HG02943 (cell line): ENCODE data around the gene EEF1G.
A peak's percentile ranks its signal among the peaks of the same experiment; 100 is the strongest.
"Not testable (repeated sequence)": the region's sequence is repeated elsewhere in the genome, so short reads cannot be mapped to it uniquely, and the experiment has no call there.

Experiments
- ATAC-seq: cut with Tn5 transposase; IDR thresholded peaks from one replicate; pipeline ENCODE4 v1.9.1; 2021; ENCODE audit warnings: mild to moderate bottlenecking, low read depth, moderate library complexity; ENCODE audit not compliant: unreplicated experiment

Gene EEF1G

DNA sequence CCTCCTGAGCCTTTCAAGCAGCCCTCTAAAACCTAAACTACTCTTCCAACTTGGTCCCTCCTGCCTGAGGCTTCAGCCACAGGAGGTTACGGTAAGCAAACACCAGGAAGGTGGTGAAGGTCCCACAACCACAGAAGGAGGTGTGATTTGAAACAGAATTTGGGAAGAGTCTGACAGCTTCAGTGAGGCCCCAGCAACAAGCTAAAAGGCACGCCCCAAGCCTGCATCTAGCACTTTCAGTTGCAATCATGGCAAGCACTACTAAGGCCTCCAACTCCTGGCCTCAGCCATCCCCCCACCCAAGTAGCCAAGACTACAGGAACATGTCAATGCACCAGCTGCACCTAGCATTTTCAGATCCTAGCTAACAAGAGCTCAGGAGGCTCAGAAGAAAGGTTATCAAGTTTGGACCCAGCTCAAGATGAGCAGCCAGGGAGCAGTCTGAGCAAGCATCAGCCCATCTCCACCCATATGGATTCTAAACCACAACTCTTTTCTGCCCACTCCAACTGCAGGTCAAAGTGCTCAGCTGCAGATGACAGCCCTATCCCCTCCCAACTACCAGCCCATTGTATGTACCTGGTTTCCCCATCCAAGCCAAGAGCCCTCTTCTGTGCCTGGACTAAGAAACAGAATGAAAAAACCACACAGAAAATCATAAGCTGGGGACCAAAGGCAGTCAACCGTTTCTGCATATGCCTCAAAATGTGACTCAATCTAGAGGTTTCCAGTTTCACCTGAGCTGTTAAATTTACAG is 16.6 kb downstream of the EEF1G start:
- ATAC-seq: peak; percentile 26

DNA sequence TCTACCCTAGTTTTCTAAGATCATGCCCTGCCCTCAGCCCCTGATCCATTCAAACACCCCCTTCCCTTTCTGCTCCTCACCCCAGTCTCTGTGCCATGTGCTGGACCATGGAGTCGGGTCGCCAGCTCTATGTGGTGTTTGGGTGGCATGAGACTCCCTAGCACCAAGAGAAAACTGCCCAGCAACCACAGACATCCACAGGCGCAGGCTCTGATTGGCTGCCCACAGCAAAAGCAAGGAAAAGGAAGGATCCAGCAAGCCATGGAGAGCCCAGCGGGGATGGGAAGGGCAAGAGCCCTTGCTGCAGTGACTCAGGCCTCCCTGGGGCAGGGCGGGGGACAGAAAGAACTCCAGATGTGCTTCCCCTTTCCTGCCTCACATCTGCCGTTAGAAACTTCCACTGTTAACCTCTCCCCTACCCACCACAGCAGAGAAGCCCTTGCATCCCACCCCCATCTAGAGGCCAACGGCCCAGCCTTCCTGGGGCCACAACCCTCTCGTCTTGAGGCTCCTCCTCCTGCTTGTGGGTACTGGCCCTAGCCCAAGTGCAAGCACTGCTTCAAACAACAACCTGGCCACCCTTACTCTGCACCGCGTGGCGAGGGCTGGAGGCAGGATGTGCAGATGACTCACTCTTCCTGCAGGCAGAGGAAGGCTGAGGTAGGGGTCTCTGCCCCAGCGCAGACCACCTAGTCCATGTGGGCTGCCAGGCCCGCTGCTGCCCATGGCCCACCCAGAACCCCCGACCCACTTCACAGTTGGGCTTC is 17.4 kb downstream of the EEF1G start:
- peak; percentile 44 for ATAC-seq

DNA sequence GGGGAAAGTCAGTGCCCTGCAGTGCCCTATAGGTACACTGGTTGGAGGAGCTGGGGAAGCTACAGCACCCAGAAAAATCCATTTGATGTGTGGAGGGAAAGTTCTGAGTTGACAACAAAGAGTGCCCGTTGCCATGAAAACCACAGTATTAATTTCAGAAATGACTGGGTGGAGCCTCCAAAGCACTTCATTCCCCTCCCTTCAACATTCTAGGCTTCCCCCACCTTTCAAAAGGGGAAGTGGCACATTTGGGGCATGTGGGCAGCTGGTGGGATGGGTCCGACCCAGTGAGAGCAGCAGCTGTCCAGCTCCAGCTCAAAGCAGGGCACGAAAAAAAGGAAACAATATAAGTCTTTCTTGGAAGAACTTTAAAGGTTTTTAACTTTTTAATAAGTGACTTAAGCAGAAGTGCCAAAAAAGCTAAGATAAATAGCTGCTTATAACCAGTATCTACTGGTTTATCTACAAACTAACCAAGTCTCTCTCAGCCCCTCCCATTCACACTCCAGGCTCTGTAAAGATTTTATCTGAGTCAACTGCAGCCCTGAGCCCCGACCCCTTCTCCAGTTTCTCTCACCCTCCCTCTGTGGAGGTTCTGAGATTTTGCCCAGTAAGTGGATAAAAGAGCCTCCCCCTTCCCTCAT is 18.1 kb downstream of the EEF1G start:
- no peak for ATAC-seq

DNA sequence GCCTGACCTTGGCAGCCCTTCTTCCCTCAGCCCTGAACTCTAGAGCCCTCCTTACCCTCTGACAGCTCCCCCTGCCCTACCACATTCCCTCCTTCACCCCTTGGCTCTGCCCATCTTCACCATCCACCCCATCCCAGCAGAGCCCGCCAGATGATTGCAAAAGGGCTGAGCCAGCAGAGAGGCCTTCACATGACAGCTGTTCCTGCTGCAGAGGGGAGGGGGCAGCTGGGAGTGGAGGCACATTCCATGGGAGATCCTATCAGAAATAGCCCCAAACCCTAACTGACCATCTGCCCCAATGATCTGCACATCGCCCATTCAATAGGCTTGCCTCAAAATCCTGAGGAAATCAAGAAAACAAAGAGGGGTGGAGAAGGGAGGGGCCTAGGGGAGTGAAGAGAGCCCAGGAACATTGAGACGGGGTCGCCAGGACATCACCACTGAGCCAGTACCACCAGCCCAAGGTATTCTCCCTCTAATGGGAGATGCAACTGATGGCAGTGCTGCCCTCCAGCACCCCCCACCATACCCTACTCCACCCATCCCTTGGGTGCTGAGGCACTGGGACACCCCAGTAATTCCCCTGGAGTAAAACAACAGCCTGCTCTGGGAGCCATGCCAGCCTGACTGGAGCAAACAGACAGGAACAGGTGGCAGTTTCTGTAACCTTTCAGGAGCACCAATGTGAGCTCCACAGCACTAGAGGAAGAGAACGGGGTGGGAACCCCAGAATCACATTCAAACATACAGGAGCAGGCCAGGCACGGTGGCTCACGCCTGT is 19.1 kb downstream of the EEF1G start:
- ATAC-seq: no peak

DNA sequence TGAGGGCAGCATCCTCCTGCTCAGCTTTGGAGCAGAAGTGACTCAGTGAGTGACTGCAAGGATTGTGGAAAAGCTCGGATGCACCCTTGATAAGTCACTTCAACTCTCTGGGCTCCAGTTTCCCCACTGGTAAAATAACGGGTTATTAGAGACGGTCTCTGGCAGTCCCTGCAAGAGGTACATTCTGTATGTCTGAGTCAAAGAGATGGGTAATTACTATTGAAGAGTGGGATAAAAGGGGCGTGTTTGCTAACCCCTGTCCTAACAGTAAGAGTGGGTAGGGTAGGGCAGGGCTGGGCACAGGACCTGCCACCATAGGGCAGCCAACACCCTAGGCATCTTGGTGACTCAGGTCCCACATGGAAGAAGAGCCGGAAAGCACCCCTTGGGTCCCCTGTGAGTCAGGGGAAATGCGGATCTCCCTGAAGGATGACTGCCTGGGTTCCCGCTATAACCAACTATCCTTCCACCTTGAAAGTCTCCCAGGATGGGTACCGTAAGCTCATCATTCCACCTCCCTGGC is 19.8 kb downstream of the EEF1G start:
- no peak for ATAC-seq

DNA sequence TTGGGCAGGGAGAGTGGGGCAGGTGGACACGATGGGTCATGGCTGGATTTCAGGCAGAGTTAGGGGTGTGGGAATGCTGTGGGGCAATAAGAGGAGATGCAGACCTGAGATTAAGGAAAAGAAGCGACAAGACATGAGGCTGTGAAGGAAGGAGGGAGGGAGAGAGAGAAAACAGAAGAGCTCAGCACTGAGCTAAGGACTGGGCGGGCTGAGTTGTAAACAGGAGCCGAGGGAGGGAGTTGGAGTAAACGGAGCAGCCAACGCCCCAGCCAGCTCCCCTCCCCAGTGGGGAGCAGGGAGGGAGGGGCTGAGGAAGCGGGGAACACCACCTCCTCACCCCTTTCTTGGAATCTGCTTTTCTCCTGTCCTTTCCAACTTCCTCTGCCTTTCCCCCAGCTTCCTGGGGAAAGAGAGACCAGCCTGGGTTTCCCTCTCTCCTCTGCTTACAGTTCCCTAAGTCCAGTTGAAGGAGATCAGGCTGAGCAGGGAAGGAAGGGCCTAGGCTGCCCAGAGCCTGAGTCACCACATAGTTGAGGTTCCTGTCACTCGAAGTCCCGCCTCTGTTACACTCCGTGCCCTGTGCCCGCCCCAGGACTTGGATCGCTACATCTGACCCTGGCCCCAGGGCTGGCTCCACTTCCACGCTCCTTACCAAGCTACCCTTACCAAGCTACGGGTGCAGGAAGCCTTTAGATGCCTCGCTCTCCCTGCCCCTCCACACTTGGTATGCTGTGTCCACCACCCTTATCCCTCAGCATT is 20.4 kb downstream of the EEF1G start:
- ATAC-seq: no peak

DNA sequence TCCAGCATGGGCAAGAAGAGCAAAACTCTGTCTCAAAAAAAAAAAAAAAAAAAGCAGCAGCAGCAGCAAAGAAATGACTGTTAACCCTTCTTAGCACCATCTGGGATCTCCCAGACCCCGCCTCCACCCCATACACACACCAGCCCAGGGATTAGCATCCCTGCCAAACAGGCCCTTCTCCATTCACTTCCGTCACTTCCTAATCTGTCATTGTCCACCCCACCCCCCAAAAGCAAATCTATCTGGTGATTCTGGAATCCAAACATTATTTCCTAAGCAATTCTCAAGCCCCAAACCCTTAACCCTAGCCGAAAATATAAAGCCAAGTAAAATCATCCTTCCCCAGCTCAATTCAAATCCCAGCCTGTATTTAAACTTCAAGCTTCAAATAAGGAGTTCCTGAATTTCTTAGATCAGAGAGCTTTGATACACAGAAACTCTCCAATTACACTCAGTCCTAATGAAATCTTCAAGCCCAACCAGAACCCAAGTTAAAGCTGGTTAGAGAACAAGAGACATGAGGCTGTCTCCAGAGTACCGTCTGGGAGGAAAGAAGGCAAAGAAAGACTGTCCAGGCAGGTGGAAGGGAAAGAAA is 21.1 kb downstream of the EEF1G start:
- ATAC-seq: no peak

DNA sequence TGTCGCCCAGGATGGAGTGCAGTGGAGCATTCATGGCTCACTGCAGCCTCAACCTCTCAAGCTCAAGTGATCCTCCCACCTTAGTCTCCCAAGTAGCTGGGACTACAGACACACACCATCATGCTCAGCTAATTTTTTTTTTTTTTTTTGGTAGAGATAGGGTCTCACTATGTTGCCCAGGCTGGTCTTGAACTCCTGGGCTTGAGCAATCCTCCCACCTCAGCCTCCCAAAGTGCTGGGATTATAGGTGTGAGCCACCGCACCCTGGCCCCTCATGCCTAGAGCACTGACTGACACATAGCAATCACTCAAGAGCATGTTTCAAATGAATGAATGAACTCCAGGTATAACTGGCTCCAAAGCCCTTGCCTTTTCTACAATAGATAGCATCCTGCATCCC is 23.2 kb downstream of the EEF1G start:
- not testable (repeated sequence) for ATAC-seq

DNA sequence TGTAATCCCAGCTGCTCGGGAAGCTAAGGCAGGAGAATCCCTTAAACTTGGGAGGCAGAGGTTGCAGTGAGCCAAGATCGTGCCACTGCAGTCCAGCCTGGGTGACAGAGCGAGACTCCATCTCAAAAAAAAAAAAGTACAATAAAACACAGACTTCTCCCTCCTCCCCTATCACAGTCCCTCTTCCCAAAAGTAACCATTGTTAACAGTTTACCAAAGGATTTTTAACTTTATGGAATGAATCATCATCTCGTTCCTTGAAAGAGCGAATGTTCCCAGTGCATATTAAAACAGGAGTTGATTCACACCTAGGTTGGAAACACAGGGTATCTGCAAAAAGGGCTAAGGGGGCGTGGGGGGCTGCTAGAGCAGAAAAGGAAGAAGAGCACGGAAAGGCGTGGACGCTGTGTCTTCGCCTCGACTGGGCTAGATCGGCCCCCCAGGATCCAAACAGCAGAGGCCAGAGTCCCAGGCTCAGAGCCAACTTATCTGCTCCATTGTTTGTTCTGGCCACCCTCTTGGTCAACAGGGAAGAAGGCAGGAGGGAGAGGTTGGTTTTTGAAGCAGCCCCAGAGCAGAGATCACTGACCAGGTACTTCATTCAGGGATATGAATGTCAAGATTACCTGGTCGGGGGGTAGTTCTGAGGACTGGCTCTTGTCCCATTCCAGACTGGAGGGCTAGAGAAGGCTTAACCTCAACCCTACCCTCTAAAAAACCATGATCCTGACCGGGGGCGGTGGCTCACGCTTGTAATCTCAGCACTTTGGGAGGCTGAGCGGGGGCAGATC is 25.0 kb downstream of the EEF1G start:
- no peak for ATAC-seq

DNA sequence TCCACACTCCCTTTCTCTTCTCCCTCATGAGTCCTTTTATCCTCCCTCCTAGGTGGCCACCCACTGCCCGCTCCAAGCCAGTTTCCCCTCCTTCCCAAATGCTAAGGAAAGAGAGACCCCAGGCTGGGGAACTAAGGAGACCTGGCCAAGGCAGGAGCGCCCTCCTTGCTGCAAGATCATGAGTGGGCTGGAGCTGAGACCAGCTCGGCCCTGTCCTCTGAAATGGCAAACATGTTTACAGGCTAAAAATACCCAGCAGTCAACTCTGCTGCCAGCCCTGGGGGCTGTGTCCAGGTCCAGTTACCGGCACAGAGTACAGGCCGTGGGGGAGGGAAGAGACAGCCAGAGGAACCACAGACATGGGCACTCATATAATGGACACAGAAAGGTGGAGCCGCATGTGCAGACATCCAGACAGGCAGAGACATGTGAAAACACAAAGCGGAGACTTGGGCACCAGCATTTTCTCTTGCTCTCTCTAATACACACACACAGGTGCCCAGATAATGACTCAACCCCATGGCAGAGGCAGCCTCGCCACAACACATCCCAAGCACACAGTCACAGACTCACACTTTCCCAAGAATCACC is 25.9 kb downstream of the EEF1G start:
- ATAC-seq: no peak

DNA sequence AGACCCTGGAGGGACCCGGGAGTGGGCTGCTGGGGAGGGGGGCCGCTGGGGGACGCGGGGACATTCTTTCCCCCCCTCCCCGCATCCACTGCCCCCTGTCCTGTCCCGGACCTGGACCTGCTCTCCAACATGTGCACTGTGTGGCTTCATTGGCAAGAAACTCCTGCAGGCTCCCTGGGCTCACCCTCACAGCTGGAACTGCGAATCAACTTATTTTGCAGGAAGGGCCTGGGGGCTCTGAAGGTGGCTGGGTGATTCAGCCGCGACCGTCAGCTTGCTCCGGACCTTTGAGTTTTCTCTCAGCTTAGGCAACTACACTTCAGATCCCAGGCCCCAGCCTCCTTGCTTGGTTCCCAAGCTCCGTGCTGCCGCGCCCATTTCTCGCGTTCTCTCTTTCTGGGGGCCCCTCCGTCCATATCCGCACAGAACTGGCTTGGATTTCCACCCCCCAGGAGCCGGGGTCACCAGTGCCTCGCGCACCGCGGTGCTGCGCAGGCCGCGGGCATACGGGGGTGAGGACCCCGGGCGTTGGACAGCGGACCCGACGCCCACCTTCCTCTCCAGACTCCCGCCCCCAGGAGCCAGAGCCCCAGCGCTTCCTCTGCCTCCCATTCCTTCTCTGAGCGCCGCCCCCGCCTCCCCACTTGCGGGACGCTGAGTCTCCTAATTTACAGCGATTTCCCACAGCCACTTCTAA is 26.6 kb downstream of the EEF1G start:
- no peak for ATAC-seq

DNA sequence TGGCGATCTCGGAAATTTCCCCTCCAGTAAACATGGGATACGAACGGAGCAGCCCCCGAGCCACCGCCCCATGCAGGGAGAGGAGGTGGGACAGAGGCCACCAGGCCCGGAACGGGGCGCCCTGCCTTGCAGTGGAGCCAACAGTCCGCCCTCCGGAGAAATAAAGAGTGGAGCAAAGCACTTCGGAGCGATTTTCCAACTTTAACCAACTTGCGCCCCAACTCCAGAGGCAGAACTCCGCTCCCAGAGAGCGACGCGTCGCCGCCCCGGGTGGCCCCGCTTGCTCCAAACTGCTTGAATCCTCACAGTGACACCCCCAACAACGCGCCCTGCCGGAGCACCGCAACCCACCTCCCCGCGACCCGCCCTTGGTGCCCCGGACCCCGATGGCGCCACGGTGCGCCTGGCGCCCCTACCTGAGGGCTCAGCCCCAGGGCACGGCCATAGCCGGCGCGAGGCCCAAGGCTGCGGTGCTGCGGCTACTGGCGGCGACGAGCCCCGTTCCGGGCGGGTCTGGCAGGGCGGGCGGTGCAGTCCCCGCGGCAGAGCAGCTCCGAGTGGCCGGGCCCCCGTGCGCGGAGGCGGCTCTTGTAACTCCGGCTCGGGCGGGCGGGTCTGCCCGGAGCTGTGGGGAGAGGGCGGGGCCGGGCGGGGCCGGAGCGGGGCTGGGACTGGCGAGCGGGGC is 27.3 kb downstream of the EEF1G start, which contains the start of gene AHNAK:
Gene AHNAK, minus strand, starts transcription at position 563 of the 685 bp plus-strand sequence. CDS start 10,708 bp downstream, outside the sequence.
- ATAC-seq: no peak

DNA sequence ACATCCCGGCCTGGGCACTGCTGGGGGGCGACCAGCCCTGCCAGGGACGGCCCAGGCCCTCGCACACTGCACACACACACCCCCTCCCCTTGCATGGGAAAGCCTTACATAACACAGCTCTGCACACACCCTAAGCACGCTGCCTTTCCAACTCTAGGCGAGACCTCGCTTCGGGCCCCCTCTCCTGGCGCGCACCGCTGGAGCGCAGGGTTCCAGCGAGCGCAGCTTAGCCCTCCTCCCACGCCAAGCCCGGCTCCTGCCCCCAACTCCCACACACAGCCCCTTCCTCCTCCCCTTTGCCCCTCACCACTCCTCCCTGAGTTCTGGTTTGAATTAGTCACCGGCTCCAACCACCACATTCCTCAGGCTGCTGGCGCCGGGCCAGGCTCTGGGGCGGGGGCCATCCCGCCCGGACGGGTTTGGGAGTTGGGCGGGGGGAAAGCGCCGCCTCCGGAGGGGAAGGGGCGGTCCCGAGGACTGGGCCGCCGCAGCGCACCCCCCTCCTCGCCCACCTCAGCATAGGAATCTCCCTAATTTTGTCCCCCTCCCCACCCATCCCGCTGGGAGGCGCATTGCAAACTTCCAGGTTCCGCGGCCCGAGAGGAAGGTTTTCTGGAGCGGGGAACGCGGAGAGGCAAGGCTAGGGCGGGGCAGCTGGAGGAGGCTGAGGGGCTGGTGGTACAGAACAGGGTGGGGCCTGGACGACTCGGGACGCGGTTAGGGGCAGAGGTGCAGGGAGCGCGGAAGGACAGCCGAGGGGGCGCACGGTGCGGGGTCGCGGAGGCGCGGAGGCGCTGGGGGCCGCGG is 28.1 kb downstream of the EEF1G start:
- no peak for ATAC-seq

DNA sequence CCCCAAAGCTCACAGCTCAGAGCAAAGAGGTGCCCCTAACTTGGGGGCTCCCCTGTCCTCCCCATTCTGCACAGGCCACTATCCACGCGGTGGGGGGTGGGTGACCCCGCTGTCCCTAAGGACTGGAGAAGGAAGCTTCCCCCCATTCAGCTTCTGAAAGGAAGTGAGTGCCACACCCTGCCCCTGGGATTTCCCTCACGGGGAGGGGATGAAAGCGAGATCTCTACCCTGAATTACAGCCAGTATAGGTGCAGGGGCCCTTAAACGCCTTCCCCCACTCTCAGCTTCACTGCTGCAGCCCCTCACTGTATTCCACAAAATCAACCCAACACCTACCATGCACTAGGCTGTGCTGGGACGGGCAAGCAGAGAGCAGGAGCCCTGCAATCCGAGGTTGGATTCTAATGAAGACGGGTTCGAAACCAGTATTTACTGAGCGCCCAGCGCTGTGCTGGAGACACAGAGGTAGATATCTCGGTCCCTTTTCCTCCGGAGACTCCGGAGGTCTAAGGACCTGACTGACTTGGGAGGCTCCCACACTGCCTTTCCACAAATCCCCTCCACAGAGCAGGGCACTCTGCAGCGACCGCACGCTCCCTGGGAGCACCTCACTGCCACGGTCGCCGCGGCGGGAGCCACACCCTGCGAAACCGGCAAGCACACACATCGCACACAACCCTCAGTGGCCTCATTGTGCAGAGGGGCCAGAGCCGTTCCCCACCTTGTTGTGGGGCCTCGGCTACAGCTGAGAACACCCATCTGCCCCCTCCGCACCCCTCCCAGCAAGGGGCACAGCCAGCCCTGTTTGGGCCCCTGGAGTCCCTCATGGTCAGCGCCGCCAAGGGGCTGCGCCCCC is 28.9 kb downstream of the EEF1G start:
- ATAC-seq: no peak
